Glutamatergic neuron (in vitro differentiated cells): ENCODE results near the gene EMC8. TPM values are rescaled to one million over a fixed set of nuclear protein-coding genes. Genes with fewer than 3 reads are reported as not detected.
"Not testable (repeated sequence)": the region's sequence is repeated elsewhere in the genome, so short reads cannot be mapped to it uniquely, and the experiment has no call there.

Experiments
- DNase-seq: peaks from one replicate; pipeline ENCODE4 v3.0.0; 2022
- H3K27ac Mint-ChIP-seq: one replicate; pipeline ENCODE4 v1.8.0; 2020; ENCODE audit warnings: mild to moderate bottlenecking, mixed read lengths, inconsistent platforms; ENCODE audit not compliant: unreplicated experiment
- H3K27me3 Mint-ChIP-seq: one replicate; pipeline ENCODE4 v1.8.0; 2020; ENCODE audit warnings: mild to moderate bottlenecking, moderate library complexity, mixed read lengths, inconsistent platforms; ENCODE audit not compliant: unreplicated experiment
- H3K36me3 Mint-ChIP-seq: one replicate; pipeline ENCODE4 v1.8.0; 2020; ENCODE audit warnings: mild to moderate bottlenecking, mixed read lengths, inconsistent platforms; ENCODE audit not compliant: unreplicated experiment
- H3K4me1 Mint-ChIP-seq: one replicate; pipeline ENCODE4 v1.8.0; 2020; ENCODE audit warnings: mild to moderate bottlenecking, low read depth, mixed read lengths, inconsistent platforms; ENCODE audit not compliant: unreplicated experiment
- H3K4me3 Mint-ChIP-seq: one replicate; pipeline ENCODE4 v1.8.0; 2020; ENCODE audit warnings: mild to moderate bottlenecking, mixed read lengths, inconsistent platforms; ENCODE audit not compliant: unreplicated experiment
- H3K9me3 Mint-ChIP-seq: one replicate; pipeline ENCODE4 v1.8.0; 2020; ENCODE audit warnings: mild to moderate bottlenecking, moderate library complexity, mixed read lengths, inconsistent platforms; ENCODE audit not compliant: unreplicated experiment
- total RNA-seq: library from RNA; stranded (reverse); fragmentation: NEBNext Ultra II Directional; extraction: Animal tissue kit (Norgen Biotek cat#: 25700); gene quantifications from one replicate; pipeline ENCODE4 v1.2.1, GENCODE V29; 2021; ENCODE audit not compliant: unreplicated experiment
- TF ChIP-seq, protein P1 (sequence below): fragments of 200-600 bp; sonication (generic); IDR thresholded peaks from one replicate; pipeline ENCODE4 v1.5.0; 2021; ENCODE audit not compliant: partially characterized antibody, unreplicated experiment

EMC8 gene
- total RNA-seq, 1 donor from 2014 or later = 34.2 TPM

DNA sequence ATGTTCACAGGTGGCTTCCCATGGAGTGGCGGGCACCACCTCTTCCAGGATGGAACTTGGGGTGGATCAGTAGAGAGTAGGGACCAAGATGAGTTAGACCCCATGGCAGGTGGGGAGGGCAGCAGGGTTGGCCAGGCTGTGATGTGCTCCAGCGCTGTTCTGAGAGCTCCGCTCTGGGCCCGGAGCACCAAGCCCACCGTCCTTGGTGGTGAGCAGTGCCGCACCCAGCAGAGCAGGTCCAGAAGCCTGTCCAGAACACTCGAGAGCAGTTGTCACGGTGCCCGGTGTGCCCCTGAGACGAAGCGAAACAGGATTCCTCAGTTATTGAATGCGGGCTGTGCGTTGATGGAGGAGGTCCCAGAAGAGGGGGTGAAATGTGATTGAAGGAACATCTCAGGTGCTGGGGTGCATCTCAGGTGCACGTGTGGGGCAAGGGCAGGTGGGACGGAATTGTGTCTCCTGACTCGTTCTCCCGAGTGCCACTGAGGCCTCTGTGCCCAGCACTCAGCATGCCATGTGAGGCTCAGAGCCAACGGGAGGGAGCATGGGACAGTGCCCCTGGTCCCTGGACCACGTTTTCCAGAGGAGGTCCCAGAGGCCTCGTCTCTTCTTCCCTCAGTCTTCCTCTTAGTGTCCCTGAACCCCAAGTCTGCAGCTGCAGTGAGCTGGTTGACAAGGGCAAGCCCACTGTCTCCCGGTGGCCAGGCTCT is 39.7 kb upstream of the EMC8 start:
- Mint-ChIP-seq H3K36me3 (no peaks in the 10 kb centered on the region), H3K4me3 (no peak overlapping the region), H3K4me1 (no peaks in the 10 kb centered on the region), H3K27me3 (peaks cover 6% of the 10 kb centered on the region), H3K27ac (no peak overlapping the region), H3K9me3 (no peaks in the 10 kb centered on the region)
- TF ChIP-seq, protein P1, sequence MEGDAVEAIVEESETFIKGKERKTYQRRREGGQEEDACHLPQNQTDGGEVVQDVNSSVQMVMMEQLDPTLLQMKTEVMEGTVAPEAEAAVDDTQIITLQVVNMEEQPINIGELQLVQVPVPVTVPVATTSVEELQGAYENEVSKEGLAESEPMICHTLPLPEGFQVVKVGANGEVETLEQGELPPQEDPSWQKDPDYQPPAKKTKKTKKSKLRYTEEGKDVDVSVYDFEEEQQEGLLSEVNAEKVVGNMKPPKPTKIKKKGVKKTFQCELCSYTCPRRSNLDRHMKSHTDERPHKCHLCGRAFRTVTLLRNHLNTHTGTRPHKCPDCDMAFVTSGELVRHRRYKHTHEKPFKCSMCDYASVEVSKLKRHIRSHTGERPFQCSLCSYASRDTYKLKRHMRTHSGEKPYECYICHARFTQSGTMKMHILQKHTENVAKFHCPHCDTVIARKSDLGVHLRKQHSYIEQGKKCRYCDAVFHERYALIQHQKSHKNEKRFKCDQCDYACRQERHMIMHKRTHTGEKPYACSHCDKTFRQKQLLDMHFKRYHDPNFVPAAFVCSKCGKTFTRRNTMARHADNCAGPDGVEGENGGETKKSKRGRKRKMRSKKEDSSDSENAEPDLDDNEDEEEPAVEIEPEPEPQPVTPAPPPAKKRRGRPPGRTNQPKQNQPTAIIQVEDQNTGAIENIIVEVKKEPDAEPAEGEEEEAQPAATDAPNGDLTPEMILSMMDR = no peak
- no peak for DNase-seq

DNA sequence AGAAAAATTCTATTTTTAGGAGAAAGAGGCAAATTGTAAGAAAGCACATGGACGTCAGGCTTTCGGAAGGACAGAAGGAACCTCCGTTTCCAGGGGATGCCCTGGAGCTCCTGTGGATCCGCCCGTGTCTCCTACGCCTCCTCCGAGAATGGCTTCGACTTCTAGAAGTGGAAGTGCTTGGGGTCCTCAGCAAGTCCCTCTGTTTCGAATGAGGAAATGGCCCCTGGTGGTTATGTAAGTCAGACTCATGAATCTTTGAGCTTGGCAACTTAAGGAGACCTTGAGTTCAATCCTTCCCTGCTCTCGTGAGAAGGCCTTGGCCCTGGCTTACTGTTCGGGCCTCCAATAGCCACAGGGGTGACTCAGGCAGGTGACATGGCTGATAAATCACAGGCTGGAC is 39.0 kb upstream of the EMC8 start:
- H3K4me3 Mint-ChIP-seq = no peak overlapping the region
- no peaks in the 10 kb centered on the region for H3K36me3 Mint-ChIP-seq
- DNase-seq = no peak
- H3K4me1 Mint-ChIP-seq = no peaks in the 10 kb centered on the region
- no peak overlapping the region for H3K27ac Mint-ChIP-seq
- H3K27me3 Mint-ChIP-seq = peaks cover 6% of the 10 kb centered on the region
- TF ChIP-seq, protein P1 = no peak
- no peaks in the 10 kb centered on the region for H3K9me3 Mint-ChIP-seq

DNA sequence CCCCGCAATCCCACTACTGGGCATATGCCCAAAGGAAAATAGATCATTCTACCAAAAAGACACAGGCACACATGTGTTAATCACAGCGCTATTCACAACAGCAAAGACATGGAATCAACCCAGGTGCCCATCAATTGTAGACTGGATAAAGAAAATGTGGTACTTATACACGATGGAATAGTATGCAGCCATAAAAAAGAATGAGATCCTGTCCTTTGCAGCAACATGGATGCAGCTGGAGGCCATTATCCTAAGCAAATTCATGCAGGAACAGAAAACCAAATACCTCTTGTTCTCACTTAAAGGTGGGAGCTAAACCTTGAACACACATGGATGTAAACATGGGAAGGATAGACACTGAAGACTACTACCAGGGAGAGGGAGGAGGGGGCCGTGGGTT is 38.3 kb upstream of the EMC8 start:
- H3K9me3 Mint-ChIP-seq, H3K4me1 Mint-ChIP-seq, H3K4me3 Mint-ChIP-seq, DNase-seq, H3K27ac Mint-ChIP-seq, H3K36me3 Mint-ChIP-seq, H3K27me3 Mint-ChIP-seq: not testable (repeated sequence)

DNA sequence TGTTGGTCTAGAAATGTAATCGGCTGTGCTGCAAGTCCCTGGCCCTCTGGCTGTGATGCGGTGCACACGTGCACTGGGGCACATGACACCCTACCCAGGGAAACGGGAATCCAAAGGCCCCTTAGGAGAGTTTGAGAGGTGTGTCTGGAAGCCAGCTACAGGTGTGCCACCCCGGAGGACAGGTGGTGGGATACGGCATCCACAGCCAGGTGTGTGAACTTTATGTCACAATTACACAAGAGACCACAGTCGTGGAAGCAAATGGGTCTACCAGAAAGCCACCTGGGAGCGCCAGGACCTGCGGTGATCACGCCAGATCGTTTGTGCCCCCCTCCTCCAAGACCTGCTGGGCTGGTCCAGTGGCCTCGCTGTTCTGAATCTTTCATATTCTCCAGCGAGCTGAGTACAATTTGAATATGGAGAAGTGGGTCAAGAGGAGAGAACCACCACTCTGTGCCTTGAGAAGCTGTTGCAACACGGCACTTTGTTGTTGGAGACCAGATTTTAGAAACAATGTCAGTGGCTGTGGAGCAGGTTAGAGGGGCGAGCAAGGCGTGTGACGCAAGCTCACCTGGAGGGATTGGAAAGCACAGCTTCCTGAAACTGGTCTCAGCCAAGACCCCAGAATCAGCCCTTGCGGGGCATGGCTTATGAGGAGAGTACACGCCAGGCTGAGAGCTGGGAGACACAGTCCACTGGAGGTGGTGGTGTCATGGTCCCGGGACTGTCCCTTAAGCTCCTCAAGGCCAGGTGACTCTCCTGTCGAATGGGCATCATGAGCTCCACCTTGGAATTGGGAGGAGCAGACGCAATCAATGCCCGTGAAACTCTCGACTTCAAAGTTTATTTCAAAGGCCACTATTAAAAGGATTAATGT is 37.6 kb upstream of the EMC8 start:
- Mint-ChIP-seq H3K36me3 (peaks cover 9% of the 10 kb centered on the region), H3K27me3 (peaks cover 6% of the 10 kb centered on the region), H3K4me3 (no peak overlapping the region), H3K27ac (no peak overlapping the region), H3K4me1 (peaks cover 6% of the 10 kb centered on the region), H3K9me3 (peaks cover 4% of the 10 kb centered on the region)
- DNase-seq = no peak
- TF ChIP-seq, protein P1 = no peak

DNA sequence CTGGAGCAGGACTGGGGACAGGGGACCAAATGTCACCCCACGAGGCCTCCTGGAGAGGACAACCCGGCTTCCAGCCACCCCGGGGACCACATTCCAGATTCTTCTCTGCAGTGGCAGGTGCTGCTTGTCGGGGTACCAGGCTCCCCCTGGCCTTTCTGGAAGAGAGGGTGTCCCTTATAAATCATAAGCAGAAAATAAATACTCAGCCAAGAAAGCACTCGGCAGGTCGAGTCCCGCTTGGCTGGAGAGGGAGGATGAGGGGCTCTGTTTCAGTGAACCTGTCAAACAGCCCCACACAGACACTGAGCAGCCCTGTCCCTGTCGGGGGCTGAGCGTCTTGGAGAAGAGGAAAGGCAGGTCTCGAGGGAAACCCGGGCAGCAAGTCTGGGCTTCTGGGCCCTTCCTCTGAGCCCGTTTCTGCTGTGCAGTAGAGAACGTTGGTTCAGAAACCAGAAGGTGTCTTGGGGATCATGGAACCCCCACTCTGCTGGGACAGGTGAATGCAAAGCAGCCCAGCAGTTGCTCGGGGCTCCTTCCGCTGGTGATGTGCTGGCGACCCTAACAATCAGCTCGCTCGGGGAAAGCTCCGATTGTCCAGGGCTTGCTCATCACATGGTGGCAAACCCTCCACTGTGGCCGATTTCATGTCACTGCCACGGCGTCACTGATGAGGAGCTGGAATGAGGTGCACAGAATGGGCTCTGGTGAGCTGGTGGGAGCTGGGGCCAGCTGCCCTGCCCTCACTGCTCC is 36.8 kb upstream of the EMC8 start:
- peaks cover 6% of the 10 kb centered on the region for H3K4me1 Mint-ChIP-seq
- TF ChIP-seq, protein P1 = no peak
- no peak overlapping the region for H3K4me3 Mint-ChIP-seq
- H3K27ac Mint-ChIP-seq = no peak overlapping the region
- H3K27me3 Mint-ChIP-seq = peaks cover 6% of the 10 kb centered on the region
- no peak for DNase-seq
- H3K36me3 Mint-ChIP-seq = peaks cover 9% of the 10 kb centered on the region
- H3K9me3 Mint-ChIP-seq = peaks cover 4% of the 10 kb centered on the region
